NCI-H146 treated with DMSO at 0.1 percent for 48 hours (cell line): ENCODE data around the gene SYK.
"Not testable (repeated sequence)": the region's sequence is repeated elsewhere in the genome, so short reads cannot be mapped to it uniquely, and the experiment has no call there.

Experiments used
- DNase-seq: peaks from one replicate; lab custom pipeline; 2025; ENCODE audit not compliant: unreplicated experiment; lab: John Stamatoyannopoulos, UW

Gene SYK

DNA sequence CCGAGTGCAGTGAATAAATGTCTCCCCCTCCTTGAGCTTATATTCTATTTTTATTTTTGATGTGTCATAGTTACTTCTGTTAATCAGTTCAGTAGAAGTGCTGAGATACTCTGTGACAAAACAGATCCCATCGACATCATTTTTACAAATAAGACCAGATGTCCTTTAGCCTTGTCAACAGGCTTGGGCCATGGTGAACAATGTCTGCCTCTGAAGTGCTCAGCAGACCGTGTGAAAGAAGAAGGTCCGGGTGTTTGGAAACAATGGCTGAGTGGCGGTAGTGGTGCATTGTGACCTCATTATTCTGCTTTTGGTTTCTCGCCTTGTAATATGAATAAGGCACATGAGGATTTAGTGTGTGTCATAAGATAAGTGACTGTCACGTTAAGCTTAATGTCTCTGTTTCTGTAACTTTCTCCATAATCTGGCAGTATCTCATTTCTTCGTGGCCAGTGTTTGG is 71.2 kb downstream of the SYK start:
- no peak for DNase-seq

DNA sequence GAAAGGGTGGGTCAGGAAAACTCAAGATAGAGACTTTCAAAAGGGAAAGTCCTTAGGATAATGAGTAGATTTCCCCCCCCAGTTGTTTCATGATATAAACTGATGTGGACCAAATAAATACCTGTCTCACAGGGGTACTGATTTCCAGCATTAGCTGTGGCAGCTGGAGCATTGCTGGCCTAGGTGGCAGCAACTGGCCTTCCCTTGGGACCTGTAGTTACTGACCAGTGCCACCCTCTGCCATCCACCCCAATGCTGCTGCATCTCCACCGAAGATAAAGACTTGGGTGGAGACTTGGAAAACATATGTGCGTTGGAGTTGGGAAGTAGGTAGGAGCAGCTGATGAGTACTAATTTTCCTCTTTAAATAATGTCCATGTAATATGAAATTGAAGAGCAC is 71.8 kb downstream of the SYK start:
- no peak for DNase-seq

DNA sequence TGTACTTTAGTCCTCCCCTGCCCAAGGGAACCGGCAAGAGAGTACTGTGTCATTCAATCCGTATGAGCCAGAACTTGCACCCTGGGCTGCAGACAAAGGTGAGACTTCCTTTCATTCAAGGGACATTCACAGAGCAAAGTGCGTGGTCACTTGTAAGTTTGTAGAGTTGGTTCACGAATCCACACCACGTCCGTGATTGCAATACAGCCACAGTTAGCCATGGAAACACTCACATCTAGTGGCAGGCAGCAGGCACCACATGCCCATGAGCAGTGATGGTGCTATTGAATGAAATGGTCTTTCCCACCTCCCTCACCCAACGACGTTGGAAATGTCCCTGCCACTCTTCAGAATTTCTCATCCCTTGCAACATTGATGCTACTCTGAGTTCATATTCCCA is 72.6 kb downstream of the SYK start:
- DNase-seq = no peak

DNA sequence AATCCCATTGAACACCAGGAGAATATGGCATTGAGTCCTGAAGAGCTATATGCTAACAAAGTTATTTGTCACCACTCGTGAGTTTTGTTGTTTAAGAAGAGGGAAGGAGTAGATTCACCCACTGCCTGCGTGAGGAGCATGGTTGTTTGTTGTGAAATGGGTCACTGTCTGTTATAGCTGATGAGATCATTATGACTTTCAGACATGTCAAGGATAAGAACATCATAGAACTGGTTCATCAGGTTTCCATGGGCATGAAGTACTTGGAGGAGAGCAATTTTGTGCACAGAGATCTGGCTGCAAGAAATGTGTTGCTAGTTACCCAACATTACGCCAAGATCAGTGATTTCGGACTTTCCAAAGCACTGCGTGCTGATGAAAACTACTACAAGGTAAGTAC is 76.9 kb downstream of the SYK start:
- DNase-seq = no peak

DNA sequence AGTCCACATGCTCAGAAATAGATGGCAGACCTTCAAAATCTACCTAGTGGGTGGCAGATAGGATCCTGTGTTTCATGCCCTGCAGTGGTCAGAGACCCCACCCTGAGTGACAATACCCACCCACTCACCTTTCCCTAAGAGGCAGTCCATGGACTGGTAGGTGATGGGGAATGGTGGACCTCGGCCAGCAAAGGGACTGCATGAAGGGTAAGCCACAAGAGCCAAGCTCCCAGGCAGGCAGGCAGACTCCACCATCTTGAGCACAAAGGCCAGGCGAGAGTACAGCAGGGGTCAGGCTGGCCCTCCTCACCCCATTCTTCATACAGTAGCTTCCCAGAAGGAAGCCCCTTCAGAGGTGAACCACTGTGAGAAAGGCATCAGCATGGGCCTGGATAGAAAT is 78.4 kb downstream of the SYK start:
- no peak for DNase-seq

DNA sequence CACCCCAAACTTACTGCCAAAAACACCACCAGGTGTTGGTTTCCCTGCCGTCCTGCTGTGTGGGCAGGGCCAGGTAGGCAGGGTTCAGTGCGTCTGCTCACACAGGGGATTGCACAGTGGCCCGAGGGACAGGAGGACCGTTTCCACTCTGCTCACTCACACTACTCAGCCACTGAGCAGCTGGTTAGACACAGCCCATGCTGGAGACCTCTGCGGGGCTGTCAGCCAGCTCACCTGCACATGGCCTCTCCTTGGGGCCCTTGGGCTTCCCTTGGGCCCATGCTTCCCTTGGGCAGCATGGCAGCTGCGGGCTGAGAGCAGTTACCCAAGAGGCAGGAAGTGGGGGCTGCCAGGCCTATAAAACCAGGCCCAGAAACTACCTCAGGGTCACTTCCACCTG is 79.0 kb downstream of the SYK start:
- DNase-seq = no peak

DNA sequence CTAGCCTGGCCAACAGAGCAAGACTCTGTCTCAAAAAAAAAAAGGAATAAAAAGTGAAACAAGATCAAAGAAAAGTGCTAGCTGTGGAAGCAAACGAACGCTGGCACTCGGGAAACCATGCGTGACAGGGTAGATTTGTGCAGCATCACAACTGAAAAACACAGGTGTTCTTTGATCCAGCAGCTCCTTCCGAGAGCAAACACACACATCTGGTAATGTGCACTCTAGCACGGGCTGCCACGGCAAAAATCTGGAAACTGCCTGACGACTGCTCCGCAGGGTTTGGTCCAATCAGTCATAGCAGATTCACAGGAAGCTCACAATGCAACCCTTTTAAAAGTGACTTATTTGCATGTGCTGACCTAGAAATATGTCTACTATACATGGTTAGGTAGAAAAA is 80.0 kb downstream of the SYK start:
- DNase-seq = no peak

DNA sequence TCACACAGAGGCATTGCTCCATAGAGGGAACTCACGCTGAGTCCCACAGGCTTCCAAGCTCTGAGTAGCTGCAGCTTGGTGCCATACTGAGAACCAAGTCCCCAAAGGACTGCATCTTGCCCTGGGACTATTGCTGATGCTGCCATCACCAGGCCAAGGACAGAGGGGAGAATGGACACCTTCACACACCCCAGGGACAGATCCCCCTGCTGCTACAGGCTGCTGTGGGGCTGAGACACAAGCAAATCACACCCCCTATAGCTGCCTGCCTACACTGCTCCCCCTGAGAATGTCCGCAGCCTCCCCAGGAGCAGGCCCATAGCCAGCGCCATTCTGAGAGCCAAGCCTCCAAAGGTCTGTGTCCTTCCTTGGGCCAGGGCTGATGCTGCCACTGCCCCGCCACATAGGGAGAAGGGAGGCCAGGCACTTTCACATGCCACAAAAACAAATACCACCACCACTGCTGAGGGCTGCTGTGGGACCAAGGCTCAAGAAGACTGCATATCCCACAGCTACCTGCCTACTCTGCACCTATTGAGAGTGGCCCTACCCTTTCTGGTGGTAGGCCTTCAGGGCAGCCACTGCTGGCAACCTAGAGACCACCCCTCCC is 81.5 kb downstream of the SYK start:
- no peak for DNase-seq

DNA sequence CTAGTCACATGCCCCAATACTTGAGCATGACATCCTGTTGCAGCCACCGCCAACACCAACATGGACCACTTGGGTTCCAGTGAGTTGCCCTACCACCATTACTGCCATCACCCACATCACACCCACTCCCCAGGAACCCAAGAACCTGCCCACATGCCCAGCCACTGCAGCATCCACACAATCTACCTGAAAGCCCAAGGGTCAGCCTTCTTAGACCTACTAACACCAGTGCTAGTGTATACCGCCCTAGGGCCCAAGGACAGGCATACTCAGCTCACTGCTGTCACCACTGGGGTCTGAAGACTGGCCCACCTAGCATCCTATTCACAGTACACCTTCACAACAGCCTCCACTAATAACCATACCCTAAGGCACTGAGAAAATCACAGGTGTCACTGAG is 82.0 kb downstream of the SYK start:
- no peak for DNase-seq

DNA sequence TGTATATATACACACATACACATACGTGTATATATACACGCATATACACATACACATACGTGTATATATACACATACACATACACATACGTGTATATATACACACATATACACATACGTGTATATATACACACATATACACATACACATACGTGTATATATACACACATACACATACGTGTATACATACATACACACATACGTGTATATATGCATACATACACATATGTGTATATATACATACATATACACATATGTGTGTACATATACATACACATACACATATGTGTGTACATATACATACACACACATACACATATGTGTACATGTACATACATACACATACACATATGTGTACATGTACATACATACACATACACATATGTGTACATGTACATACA is 82.6 kb downstream of the SYK start:
- DNase-seq = no peak

DNA sequence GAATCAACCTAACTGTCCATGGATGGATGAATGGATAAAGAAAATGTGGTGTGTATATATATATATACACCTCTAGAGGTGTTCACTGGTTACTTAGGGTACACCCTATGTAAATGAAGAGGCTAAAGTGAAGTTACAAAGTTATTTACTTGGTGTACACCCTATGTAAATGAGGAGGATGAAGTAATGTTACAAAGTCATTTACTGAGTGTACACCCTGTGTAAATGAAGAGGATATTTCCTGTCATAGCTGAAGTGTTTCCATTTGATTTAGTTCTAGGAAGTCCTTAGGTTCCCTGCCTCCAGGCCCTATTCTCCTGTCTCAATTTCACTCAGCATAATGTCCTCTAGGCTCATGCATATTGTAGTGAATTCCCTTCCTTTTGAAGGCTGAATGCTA is 85.2 kb downstream of the SYK start:
- not testable (repeated sequence) for DNase-seq

DNA sequence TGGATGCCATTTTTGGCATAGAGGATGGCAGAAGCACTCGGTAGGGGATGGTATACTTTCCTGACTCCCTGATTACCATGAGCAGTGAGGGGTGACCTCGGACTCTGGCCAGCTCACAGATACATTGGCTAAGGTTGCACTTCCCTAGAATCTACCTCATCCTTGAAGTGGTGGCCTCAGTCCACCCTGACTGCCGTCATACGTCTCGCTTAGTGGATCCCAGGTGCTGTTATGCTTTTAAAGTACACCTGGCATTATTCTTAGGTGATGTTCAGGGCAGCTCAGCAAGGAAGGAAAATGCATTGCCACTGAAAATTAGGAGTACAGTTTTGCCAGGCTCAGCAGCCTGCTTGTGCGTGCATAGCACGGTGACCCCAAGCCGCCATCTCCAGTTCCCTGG is 87.3 kb downstream of the SYK start:
- no peak for DNase-seq

DNA sequence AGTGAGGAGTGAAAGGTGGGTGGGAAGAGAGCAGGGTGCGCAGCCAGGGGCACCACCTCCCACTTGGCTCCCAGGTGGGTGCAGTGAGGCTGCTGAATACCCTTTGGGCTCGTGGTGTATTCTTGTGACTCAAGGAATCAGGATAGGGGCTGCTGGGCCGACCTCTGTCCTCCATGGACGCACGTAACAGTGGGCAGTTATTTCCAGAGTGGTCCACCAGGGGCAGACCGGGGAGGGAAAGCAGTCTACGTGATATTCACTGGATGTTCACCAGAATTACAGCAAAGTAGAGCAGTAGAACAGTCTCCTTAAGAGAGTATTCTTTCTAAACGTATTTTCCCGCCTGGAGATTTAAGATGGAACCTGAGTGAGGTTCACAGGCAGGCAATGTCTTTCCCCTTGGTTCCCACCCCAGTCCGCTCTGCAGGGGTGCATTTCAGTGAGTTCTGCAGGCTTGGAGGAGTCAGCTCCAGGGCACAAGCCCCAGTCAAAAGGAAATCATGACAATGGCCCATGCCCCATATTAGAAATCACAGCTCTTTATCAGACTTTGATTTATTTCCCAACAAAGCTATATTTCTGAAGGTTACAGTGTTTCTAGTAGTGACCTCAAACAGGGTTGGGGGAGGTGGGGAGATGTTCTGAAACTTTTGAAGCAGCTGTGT is 88.7 kb downstream of the SYK start:
- DNase-seq = no peak

DNA sequence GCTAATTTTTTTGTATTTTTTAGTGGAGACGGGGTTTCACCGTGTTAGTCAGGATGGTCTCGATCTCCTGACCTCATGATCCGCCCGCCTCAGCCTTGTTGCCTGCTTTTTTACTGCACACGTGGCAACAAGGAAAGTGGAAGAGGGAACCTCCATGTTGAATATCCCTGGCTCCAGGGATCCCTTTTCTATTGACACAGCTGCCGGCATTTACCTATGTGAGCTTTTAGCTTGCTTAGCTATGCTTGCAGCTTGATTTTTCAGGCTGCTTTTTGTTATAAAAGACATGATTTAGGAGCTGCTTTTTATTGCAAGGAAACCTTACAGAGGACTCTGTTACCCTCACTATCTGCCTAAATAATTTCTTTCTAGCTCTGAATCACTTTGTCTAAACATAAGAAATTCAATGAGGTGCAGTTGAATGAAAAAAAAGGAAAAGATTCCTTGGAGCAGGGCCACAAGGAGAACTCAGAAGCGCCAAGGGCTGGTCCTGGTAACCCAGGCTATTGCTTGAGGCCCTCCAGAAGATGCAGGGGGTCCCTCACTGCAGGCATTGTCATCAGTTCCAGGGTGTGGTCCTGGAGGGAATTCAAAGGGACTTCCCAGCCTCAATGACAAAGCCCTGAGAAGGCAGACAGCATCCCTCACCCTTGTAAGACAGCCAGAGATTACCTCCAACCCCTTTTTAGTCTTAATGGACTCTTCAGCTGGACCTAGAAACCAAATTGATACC is 89.9 kb downstream of the SYK start:
- DNase-seq = peak; percentile 77

DNA sequence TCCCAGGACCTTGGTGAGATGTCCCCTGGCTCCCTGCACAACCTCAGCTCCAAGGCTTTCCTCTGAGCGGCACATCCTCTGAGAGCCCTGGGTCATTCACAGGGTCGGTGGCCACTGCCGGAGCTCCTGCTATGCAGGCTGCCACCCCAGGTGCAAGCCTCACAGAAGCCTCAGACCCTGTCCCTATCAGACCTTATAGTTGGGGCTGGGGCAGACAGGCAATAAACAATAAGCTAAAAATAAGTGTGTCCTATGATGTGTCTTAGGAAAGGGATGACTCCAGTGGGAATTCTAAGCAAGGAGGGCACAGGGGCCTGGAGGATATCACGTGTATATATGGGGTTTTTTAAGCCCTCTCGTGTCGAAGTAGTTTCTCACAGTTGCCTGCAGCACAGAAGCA is 91.3 kb downstream of the SYK start:
- DNase-seq = no peak

DNA sequence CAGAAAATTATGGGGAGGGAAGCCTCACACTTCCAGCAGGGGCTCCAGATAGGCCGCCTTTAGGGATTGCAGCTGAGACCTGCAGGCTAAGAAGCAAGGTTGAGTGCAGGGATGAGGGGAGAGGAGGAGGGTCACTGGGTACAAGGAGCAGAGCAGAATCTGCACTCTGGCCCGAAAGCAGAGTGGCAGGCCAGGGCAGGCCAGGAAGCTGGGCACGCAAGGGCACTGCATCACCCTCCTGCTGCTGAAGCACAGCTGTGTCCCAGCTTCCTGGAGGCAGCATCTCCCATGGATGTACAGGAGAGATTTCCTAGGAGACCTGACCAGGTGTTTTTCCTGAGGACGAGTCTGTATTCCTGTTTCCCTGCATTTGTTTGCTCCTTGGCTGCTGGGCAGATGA is 92.1 kb downstream of the SYK start:
- DNase-seq = no peak

DNA sequence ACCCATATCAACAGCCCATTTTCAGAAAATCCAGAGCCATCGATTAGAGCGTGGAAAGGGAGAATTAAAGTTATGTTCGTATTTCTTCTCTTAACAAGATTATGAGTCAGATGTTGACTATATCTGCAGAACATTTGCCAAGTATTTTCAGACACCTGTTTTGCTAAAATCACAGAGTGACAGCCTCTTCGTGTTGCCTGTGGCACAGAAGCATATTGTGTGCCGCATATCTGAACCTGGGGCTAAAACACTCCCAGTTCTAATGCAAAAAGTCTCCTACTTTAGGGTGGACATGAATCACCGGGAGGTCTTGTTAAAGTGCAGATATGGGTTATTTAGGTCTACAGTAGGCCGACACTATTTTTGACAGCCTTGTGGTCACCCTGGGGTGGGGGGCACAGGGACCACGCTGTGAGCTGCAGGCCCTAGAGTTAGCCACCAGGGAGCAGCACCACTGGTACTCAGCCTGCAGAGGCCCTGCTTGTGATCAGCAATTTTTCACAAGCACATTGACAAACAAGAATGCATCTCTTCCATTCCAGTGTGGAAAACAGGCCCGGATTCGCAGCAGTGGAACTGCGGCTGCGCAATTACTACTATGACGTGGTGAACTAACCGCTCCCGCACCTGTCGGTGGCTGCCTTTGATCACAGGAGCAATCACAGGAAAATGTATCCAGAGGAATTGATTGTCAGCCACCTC is 93.5 kb downstream of the SYK start:
- no peak for DNase-seq

DNA sequence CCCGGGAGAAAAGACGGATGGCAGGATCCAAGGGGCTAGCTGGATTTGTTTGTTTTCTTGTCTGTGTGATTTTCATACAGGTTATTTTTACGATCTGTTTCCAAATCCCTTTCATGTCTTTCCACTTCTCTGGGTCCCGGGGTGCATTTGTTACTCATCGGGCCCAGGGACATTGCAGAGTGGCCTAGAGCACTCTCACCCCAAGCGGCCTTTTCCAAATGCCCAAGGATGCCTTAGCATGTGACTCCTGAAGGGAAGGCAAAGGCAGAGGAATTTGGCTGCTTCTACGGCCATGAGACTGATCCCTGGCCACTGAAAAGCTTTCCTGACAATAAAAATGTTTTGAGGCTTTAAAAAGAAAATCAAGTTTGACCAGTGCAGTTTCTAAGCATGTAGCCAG is 94.2 kb downstream of the SYK start:
- no peak for DNase-seq

DNA sequence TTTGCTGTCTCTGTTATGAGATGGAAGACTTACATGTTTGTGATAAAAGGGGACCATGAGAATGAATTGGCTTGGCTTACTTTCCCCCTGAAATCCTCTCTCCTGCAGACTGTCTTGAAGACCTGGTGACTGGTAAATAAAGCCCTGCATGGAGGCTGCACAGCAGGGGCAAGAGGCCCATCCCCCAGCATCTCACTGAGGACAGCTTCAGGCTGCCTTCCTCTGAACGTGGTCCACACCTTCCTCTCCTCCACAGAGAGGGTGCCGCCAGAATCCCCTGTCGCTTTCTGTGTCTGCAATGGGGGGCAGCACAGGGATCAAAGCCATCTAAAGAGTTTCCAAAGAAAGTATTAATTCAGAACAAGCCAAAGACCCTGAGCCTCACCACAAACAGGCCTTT is 94.6 kb downstream of the SYK start:
- DNase-seq = no peak

DNA sequence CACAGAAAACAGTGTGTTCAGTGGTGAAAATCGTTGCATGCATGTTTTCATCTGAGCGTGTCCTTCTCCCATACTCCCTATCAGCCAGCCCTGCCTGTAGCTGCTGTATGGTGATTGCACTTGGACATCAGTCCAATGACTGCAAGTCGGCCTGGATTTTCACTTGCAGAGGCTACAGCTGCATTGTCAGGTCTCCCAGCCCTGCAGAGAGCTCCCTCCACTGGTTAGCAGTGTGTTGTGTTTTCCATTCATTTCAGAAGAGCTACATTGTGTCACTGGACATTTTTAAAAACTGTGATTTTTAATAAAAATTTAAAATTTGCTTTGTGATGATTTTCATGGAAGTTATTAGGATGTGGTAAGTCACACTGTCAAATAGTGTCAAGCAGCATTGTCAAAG is 96.6 kb downstream of the SYK start:
- DNase-seq = no peak

DNA sequence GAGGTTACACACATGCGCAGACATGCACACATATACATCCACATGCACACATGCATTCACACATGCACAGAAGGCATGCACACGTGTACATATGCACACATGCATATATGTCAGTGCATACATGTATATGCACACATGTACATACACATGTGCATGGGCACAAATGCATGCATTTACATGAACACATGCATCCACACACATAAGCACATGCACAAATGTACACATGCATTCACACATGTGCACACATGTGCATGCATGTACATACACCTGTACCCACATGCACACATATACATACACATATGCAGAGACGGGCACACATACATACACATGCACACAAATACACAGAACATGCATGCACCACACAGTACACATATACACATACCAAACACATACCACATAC is 97.7 kb downstream of the SYK start:
- DNase-seq = no peak

DNA sequence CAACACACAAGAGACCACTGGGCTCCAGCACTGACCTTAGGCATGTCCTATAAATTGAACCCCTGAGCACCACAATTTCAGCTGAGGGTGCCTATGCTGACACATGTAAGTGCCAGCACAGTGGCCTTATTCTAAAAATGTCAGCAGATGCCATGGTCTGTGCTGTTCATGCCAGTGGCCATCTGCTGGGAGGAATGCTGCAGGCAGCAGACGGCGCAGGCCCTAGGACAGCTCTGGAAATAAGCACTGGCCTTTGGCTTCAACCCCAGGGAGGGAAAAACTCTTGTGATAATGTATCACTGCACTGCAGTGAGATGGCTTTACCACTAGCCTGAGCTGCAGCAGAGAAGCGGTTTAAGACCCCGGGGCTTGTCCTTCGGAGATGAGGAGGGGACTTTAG is 98.5 kb downstream of the SYK start:
- DNase-seq = no peak
